Activated CD4-positive, alpha-beta T cell treated with anti-CD3 and anti-CD28 coated beads, Interleukin-2, Interleukin-4, amounts not matched to agents 100 ng/mL and 50 ng/mL, durations not matched to agents 16 hours and 8 hours (primary cell): ENCODE data around the gene MPPED1.
A peak's percentile ranks its signal among the peaks of the same experiment; 100 is the strongest.

Experiments used
- DNase-seq: peaks from one replicate; pipeline ENCODE4 v3.0.0-alpha.2; 2020; ENCODE audit warnings: low spot score

Gene MPPED1

DNA sequence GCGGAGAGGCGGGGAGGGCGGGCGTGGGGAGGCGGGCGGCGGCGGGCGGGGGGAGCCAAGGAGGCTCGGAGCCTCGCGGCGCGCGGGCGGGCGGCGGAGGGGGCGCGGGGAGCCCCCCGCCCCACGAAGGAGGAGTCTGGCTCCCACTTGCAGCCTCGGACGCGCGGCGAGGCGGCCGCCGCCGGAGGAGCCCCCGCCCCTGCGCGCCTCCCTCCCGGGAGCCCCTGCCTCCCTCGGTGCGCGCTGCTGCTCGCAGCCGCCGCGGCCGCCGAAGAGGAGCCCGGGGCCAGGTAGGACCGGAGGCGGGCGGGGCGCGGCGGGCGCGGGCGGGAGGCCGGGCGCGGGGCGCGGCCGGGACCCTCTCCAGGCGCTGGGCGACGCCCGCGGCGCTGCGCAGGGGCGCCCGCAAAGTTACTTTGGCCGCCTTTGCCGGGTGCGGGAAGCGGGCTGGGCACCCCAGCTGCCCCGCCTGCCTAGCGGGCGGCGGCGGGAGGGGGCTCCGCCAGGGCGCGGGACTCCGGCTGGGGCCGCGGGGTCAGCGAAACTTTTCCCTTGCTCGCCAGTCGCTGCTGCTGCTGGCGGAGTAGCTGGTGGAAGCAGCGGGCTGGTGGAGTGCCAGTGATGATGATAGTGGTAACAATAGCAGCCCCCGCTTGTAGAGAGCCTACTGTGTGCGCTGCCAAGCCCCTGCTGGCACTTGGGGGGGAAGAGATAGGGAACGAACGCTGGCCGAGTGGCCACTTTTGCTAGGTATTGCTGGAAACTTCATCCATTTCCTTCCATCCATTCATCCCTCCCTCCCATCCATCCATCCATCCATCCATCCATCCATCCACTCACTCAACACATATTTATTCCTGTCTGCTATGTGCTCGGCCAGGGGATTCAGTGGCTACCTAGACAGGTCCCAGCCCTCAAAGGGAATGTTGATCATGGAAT, at the start of gene MPPED1:
MPPED1 (plus strand) TSS at position 146 of the 939 bp plus-strand sequence. CDS start 12,972 bp downstream, outside the sequence.
- no peak for DNase-seq

GRCh38 chr22:43363315-43364168, 48.3 kb upstream of the MPPED1 start:
- DNase-seq, result no peak

DNA sequence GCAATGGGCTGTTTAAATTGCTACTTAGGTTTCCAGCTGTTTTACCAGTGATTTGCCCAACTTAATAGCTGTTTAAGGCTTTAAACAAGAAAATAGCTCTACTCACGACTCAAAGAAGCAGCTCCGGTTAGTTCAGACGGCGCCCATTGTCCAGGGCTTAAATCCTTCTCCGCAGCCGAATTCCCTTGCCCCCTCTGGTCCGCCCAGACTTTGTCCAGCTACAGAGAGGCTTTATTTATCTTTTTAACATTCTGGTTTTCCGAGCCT, 47.7 kb upstream of the MPPED1 start:
- DNase-seq, result no peak

- DNase-seq, result no peak
Observed at GRCh38 chr22:43365715-43366440, 45.9 kb upstream of the MPPED1 start.

DNA sequence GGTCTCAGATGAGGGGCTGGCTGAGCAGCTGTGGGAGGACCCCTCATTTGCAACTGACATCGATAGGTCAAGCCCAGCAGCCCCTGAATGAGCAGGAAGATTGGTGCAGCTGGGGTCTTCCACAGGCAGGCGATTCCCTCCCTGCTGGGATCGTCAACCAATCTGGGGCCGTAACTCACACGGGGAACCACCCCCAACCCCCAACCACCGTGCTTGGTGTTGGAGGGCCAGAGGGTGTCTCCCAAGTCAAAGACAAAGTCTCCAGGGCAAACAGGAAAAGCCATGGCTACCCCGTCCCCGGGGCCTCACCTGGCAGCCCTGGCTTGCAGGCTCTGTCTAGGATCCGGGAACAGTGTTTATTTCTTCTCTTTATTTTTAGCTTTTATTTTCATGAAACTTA, 41.8 kb upstream of the MPPED1 start:
- DNase-seq, result no peak

GRCh38 chr22:43375951-43376455, 35.8 kb upstream of the MPPED1 start:
- no peak for DNase-seq

DNA sequence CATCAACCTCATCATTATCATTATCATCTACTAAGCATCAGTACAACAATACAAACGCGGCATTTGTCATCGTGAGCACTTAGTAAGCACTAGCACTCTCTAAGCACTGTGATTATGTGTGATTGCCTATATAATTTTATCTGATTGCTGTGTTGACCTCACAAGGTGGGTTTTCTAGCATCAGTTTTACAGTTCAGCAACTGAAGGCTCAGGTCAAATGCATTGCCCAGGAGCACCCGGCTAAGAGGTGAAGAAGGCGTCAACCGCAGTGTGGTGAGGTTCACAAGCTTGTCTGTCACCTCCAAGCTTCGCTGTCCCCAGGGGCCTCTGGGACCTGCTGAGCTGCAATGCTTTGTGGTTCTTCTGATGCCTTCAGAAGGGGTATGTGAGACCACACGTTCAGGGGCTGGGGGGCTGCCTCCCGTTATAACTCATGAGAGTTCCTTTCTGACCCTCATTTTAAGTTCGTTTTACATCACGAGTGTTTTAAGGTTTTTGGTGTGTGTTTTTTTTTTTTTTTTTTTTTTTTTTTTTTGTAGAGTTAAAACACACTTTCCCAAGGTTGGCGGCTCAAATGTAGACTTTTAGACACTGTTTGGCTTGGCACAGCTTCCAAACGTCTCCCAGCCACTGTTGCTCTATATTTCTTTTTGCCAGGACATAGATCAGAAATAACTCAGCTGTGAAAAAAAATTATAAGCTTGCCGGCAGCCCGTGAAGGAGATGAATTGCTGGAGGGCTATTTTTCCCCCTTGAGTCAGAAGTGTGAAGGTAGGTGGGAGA, 34.9 kb upstream of the MPPED1 start:
- DNase-seq, result peak; percentile 42

GRCh38 chr22:43377548-43377895, 34.3 kb upstream of the MPPED1 start:
- no peak for DNase-seq

- DNase-seq, result peak; percentile 62
Observed at GRCh38 chr22:43377896-43378704, 33.7 kb upstream of the MPPED1 start.

DNA sequence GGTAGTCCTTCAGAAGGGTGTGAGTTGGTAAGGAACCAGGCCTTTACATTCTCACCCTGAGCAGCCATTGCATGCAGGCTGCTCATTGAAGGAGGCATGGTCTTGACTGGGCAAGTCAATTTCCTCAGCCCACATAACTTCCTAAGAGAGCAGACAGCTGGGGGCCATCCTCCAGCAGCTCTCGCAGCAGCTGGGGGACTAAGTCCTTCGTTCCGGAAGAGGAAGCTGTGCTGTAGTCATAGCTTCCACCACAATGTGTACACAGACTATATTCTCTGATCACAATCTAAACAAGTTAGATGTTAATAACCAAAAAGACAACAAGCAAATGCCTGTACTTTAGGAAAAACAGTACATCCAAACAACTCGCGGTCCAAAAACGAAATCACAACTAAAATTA, 30.1 kb upstream of the MPPED1 start:
- DNase-seq, result peak; percentile 9

GRCh38 chr22:43384863-43385262, 27.0 kb upstream of the MPPED1 start:
- DNase-seq, result no peak

DNA sequence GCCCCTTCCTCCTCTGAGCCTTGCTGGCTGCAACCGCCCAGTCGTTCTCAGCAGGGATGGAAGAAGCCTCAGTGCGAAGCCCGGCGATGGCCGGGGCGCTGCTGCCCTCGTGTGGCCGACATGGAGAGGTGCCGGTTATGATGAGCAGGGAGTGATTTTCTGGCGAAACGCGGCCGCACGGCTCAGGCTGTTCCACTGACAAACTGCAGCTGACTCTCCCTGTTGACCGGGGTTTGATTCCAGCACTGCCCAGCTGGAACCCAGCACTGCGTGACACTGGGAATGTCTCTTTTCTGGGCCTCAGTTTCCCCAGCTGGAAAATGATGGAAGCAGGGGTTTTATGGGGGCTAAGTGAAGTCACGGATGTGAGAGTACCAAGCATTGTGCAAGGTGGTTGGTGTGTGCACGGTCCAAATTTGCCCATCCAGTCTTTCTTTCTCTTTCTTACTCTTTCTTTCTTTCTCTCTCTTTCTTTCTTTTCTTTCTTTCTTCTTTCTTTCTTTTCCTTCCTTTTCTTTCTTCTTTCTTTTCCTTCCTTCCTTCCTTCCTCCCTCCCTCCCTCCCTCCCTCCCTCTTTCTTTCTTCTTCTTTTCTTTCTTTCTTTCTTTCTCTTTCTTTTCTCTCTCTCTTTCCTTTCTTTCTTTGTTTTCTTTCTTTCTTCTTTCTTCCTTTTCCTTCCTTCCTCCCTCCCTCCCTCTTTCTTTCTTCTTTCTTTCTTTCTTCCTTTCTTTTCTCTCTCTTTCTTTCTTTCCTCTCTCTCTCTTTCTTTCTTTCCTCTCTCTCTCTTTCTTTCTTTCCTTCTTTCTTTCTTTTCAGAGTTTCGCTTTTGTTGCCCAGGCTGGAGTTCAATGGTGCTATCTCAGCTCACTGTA, 25.8 kb upstream of the MPPED1 start:
- peak; percentile 85 for DNase-seq

GRCh38 chr22:43387815-43388214, 24.0 kb upstream of the MPPED1 start:
- DNase-seq, result no peak

- peak; percentile 76 for DNase-seq
Observed at GRCh38 chr22:43388420-43388851, 23.4 kb upstream of the MPPED1 start.

- no peak for DNase-seq
Observed at GRCh38 chr22:43389227-43389836, 22.5 kb upstream of the MPPED1 start.

GRCh38 chr22:43390166-43390565, 21.6 kb upstream of the MPPED1 start:
- no peak for DNase-seq

- no peak for DNase-seq
Observed at GRCh38 chr22:43390872-43391271, 20.9 kb upstream of the MPPED1 start.

DNA sequence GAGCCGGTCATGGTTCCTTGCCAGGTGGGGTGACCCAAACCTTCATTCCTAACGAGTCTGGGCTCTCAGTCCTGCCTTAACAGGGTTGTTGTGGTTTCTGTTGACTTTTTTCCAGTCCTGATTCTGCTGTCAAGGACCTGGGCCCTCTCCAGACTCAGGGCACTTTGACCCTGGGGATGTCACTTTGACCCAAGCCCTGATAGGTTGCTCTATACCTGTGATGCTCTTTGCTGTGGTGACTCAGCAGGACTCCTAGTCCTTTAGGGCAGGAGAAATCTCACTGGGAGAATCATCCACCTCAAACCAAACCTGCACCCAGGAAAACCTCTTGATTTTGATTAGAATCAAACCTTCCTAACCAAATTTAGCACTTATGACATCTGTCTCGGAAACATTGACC, 20.5 kb upstream of the MPPED1 start:
- DNase-seq, result no peak

- DNase-seq, result no peak
Observed at GRCh38 chr22:43392385-43392989, 19.3 kb upstream of the MPPED1 start.
